T-helper 1 cell treated with Interleukin-12 subunit alpha and Interleukin-12 subunit beta and Interleukin-4 antibody, amounts not matched to agents 30 μg/mL and 1 μg/mL, for 36 hours (primary cell): ENCODE data around the gene SELENOV.

Experiments used
- H3K27ac Mint-ChIP-seq: one replicate; pipeline ENCODE4 v1.8.0; 2021; ENCODE audit warnings: mild to moderate bottlenecking, mixed read lengths
- H3K27me3 Mint-ChIP-seq: one replicate; pipeline ENCODE4 v1.8.0; 2021; ENCODE audit warnings: low read depth, mixed read lengths
- H3K36me3 Mint-ChIP-seq: one replicate; pipeline ENCODE4 v1.8.0; 2021; ENCODE audit warnings: low read depth, mixed read lengths
- H3K4me1 Mint-ChIP-seq: one replicate; pipeline ENCODE4 v1.8.0; 2021; ENCODE audit warnings: low read depth, mixed read lengths
- H3K4me3 Mint-ChIP-seq: one replicate; pipeline ENCODE4 v1.8.0; 2021; ENCODE audit warnings: mild to moderate bottlenecking, moderate library complexity, mixed read lengths
- H3K9me3 Mint-ChIP-seq: one replicate; pipeline ENCODE4 v1.8.0; 2021; ENCODE audit warnings: mixed read lengths

SELENOV gene

GRCh38 chr19:39501340-39501739 lies 13.6 kb upstream of the SELENOV start:
- no peak overlapping the region for H3K4me3 Mint-ChIP-seq
- H3K9me3 Mint-ChIP-seq, result no peaks in the 10 kb centered on the region
- peaks cover 79% of the 10 kb centered on the region for H3K27me3 Mint-ChIP-seq
- peaks cover 24% of the 10 kb centered on the region for H3K4me1 Mint-ChIP-seq
- H3K27ac Mint-ChIP-seq, result no peak overlapping the region
- peaks cover 5% of the 10 kb centered on the region for H3K36me3 Mint-ChIP-seq

- Mint-ChIP-seq H3K27ac (peak overlapping the region; percentile 55), H3K27me3 (peaks cover 76% of the 10 kb centered on the region), H3K36me3 (peaks cover 7% of the 10 kb centered on the region), H3K4me1 (peaks cover 33% of the 10 kb centered on the region), H3K4me3 (peak overlapping the region; percentile 54), H3K9me3 (no peaks in the 10 kb centered on the region)
These were observed 12.1 kb upstream of the SELENOV start for GRCh38 chr19:39502640-39503417.

- Mint-ChIP-seq H3K4me3 (peak overlapping the region; percentile 75), H3K4me1 (peaks cover 22% of the 10 kb centered on the region), H3K27ac (no peak overlapping the region), H3K9me3 (no peaks in the 10 kb centered on the region), H3K36me3 (peaks cover 2% of the 10 kb centered on the region), H3K27me3 (peaks cover 58% of the 10 kb centered on the region)
These were observed 8.4 kb upstream of the SELENOV start for GRCh38 chr19:39506598-39506943.

- Mint-ChIP-seq H3K4me1 (peaks cover 22% of the 10 kb centered on the region), H3K27ac (no peak overlapping the region), H3K9me3 (no peaks in the 10 kb centered on the region), H3K4me3 (peak overlapping the region; percentile 75), H3K36me3 (peaks cover 2% of the 10 kb centered on the region), H3K27me3 (peaks cover 60% of the 10 kb centered on the region)
These were observed 7.8 kb upstream of the SELENOV start for GRCh38 chr19:39506944-39507714.

- H3K36me3 Mint-ChIP-seq, result peaks cover 2% of the 10 kb centered on the region
- no peaks in the 10 kb centered on the region for H3K9me3 Mint-ChIP-seq
- H3K4me3 Mint-ChIP-seq, result peak overlapping the region; percentile 72
- H3K27ac Mint-ChIP-seq, result no peak overlapping the region
- peaks cover 22% of the 10 kb centered on the region for H3K4me1 Mint-ChIP-seq
- peaks cover 65% of the 10 kb centered on the region for H3K27me3 Mint-ChIP-seq
These were observed 7.1 kb upstream of the SELENOV start for GRCh38 chr19:39507715-39508364.

GRCh38 chr19:39508629-39509028 lies 6.3 kb upstream of the SELENOV start:
- Mint-ChIP-seq H3K27ac (no peak overlapping the region), H3K4me1 (peaks cover 17% of the 10 kb centered on the region), H3K36me3 (peaks cover 2% of the 10 kb centered on the region), H3K4me3 (no peak overlapping the region), H3K27me3 (peaks cover 66% of the 10 kb centered on the region), H3K9me3 (no peaks in the 10 kb centered on the region)

GRCh38 chr19:39509233-39509632 lies 5.7 kb upstream of the SELENOV start:
- peaks cover 15% of the 10 kb centered on the region for H3K4me1 Mint-ChIP-seq
- no peaks in the 10 kb centered on the region for H3K9me3 Mint-ChIP-seq
- peaks cover 2% of the 10 kb centered on the region for H3K36me3 Mint-ChIP-seq
- H3K27me3 Mint-ChIP-seq, result peaks cover 68% of the 10 kb centered on the region
- no peak overlapping the region for H3K27ac Mint-ChIP-seq
- H3K4me3 Mint-ChIP-seq, result no peak overlapping the region

GRCh38 chr19:39512988-39513387 lies 2.0 kb upstream of the SELENOV start:
- Mint-ChIP-seq H3K27ac (no peak overlapping the region), H3K4me3 (no peak overlapping the region), H3K27me3 (peaks cover 68% of the 10 kb centered on the region), H3K9me3 (no peaks in the 10 kb centered on the region), H3K36me3 (no peaks in the 10 kb centered on the region), H3K4me1 (peaks cover 10% of the 10 kb centered on the region)

- peak overlapping the region; percentile 16 for H3K4me3 Mint-ChIP-seq
- no peak overlapping the region for H3K27ac Mint-ChIP-seq
- peaks cover 59% of the 10 kb centered on the region for H3K27me3 Mint-ChIP-seq
- H3K9me3 Mint-ChIP-seq, result no peaks in the 10 kb centered on the region
- H3K36me3 Mint-ChIP-seq, result no peaks in the 10 kb centered on the region
- peaks cover 8% of the 10 kb centered on the region for H3K4me1 Mint-ChIP-seq
These were observed 732 bp downstream of the SELENOV start for GRCh38 chr19:39515551-39516191.

GRCh38 chr19:39516270-39516669 lies 1.3 kb downstream of the SELENOV start:
- Mint-ChIP-seq H3K4me3 (peak overlapping the region; percentile 16), H3K9me3 (no peaks in the 10 kb centered on the region), H3K4me1 (peaks cover 8% of the 10 kb centered on the region), H3K27ac (no peak overlapping the region), H3K27me3 (peaks cover 59% of the 10 kb centered on the region), H3K36me3 (no peaks in the 10 kb centered on the region)

- Mint-ChIP-seq H3K4me1 (peaks cover 8% of the 10 kb centered on the region), H3K4me3 (no peak overlapping the region), H3K27me3 (peaks cover 52% of the 10 kb centered on the region), H3K27ac (no peak overlapping the region), H3K36me3 (no peaks in the 10 kb centered on the region), H3K9me3 (no peaks in the 10 kb centered on the region)
These were observed 2.5 kb downstream of the SELENOV start for GRCh38 chr19:39517432-39517831.

GRCh38 chr19:39518458-39518857 lies 3.5 kb downstream of the SELENOV start:
- no peak overlapping the region for H3K4me3 Mint-ChIP-seq
- no peaks in the 10 kb centered on the region for H3K9me3 Mint-ChIP-seq
- no peak overlapping the region for H3K27ac Mint-ChIP-seq
- H3K36me3 Mint-ChIP-seq, result no peaks in the 10 kb centered on the region
- H3K4me1 Mint-ChIP-seq, result peaks cover 8% of the 10 kb centered on the region
- peaks cover 43% of the 10 kb centered on the region for H3K27me3 Mint-ChIP-seq

- H3K4me3 Mint-ChIP-seq, result no peak overlapping the region
- H3K9me3 Mint-ChIP-seq, result no peaks in the 10 kb centered on the region
- no peak overlapping the region for H3K27ac Mint-ChIP-seq
- no peaks in the 10 kb centered on the region for H3K36me3 Mint-ChIP-seq
- peaks cover 8% of the 10 kb centered on the region for H3K4me1 Mint-ChIP-seq
- H3K27me3 Mint-ChIP-seq, result peaks cover 38% of the 10 kb centered on the region
These were observed 4.0 kb downstream of the SELENOV start for GRCh38 chr19:39518975-39519374.
